ENCODE data around the gene PDE3A.

GRCh38 chr12:20392339-20392738 is 24.0 kb downstream of the PDE3A start:
- TF ChIP-seq CTCF (IDR thresholded peaks at IDR 0.05) (no peak), POLR2A (IDR thresholded peaks at IDR 0.05) (no peak)
